ENCODE results near the gene UPB1. TPM values are rescaled to one million over a fixed set of nuclear protein-coding genes. Genes with fewer than 3 reads are reported as not detected.

The UPB1 gene
- total RNA-seq: 0.32 TPM
- long read RNA-seq: 0 reads

DNA sequence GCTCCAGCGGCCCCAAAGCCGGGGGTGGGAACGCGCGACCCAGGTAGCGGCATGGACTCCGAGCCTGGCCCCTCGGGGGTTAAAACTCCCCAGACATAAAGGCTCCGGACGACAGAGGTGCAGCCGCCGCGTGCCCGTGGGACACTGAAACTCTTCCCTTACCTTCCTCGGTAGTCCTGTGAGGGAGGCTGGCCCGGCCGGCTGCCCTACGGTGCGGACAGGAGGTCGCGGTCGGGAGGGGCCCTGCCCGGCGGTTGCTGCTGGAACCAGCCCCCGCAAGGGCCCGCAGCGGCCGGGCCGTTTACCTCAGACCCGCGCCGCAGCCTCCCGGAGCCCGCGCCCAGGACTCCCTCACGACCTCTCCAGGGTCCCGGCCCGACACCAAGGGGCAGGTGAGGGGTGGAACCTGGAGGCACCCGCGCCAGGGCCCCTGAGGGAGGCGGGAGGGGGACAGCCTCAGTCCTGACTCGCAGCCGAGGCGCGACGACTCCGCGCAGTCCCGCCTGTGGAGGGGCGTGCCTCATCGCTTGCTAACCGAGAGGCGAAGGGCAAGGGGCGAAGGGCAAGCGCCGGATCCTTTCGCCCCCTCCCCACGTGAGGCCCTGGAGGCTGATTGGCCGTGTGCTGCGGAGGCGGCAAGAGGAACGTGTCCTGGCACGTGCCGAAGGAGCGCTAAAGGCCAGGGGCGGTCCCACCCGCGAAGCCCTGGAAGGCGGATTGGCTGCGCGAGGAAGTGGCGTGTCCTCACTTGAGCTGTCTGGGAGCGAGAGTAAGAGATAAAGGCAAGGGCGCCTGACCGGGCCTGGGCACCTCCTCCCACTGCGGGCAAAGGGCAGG lies at the start of gene UPB1:
Gene UPB1, plus strand, starts transcription at position 805 of the 837 bp plus-strand sequence. CDS start 72 bp downstream, outside the sequence.
- no peak for DNase-seq (ENCODE audit: low spot score)

DNA sequence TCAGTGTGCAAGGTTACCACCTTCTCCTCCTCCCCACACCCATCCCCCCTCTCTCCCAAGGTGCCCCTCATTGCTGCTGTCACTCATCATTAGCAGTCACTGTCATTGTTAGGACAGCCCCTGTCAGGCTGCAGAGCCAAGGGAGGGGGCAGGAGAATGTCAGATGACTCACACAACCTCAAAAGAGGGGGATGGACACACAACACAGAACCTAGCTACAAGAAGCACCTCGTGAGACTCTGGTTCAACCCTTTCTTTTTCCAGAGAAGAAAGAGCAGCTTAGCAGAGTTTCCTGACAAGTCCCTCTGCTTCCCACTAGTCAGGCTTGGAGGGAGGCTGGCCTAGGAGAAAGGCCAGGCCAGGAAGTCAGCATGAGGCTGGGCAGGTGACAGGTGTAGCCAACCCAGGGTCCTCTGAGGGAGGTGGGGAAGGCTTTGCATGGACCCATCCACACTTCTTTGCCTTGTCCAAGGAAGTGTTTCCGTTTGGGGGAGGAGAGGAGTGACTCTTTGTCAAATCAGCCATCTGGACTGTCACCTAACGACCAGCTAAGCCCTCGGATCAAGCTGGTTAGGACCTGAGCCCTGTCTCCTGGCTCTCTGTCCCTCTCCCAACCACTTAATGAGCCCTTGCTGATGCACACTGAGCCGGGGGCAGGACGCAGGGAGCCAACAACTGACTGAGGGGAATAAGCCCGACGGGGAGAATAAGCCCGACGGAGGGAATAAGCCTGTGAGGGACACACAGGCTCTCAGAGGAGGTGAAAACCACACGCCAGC lies 49.5 kb upstream of the UPB1 start:
- DNase-seq (ENCODE audit: low spot score): no peak

DNA sequence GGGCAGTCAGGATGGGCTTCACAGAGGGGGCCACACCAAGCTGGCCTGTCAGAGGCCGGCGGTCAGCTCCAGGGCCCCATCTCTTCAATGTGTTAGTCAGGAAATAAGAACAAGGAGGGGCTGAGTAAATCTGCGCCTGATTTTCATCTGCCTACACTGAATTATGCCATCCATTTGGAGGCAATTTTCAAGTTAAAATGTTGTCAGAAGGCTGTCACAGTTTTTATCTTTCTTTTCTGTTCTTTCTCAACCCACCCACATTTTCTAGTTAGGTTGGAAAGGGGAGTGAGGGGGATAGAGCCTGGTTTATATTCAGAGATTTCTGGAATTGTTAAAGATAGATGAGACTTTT lies 48.9 kb upstream of the UPB1 start:
- DNase-seq (ENCODE audit: low spot score): no peak

DNA sequence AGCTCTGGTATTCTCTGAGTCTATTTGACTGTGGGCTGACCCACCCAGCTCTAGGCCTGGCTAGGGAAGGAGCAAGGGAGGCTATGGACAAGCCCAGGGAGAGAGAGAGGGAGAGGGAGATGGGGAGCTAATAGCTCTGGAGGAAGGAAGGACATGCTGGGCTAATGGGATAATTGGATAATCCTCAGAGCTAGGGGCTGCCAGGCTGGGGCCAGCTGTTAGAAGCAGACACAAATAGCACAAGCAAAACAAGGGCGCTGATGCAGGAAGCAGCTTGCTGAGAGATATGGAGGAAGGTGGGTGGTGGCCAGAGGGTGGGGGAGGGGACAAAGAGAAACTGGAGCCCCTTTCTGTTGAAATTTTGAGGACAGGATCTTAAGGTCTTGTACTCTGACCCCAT lies 44.5 kb upstream of the UPB1 start:
- no peak for DNase-seq (ENCODE audit: low spot score)

GRCh38 chr22:24451162-24451561 lies 44.0 kb upstream of the UPB1 start:
- DNase-seq (ENCODE audit: low spot score): no peak

DNA sequence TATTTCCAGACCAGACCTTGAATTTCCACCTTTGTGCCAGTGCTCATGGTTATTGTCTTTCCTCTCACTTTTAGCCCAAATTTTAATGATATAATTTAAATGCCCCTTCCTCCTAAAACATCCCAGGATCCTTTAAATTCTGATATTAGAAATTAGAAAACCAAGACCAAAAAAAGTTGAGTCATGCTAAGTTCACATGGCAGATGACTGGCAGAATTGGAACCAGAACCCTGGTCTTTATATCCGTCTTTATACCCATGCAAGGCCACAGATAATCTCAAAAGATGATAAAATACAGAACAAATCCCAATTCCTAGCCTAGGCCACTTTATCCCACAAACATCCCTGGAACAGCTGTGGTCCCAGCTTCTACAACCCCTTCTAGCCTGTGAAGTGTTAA lies 41.3 kb upstream of the UPB1 start:
- no peak for DNase-seq (ENCODE audit: low spot score)

DNA sequence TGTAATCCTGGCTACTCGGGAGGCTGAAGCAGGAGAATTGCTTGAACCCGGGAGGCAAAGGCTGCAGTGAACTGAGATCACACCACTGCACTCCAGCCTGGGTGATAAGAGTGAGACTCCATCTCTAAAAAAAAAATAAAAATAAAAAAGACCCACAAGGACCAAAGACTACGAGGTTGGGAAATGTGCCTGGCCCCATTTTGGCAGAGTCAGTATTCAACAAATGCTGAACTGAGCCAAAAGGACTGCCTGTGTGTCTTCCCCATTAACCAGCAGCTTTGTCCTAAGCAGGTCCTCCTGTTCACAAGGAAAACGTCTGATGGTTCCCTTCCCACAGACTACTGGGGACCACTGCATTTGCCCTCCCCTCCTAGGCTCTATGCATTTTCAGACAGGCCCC lies 40.1 kb upstream of the UPB1 start:
- DNase-seq (ENCODE audit: low spot score): no peak

DNA sequence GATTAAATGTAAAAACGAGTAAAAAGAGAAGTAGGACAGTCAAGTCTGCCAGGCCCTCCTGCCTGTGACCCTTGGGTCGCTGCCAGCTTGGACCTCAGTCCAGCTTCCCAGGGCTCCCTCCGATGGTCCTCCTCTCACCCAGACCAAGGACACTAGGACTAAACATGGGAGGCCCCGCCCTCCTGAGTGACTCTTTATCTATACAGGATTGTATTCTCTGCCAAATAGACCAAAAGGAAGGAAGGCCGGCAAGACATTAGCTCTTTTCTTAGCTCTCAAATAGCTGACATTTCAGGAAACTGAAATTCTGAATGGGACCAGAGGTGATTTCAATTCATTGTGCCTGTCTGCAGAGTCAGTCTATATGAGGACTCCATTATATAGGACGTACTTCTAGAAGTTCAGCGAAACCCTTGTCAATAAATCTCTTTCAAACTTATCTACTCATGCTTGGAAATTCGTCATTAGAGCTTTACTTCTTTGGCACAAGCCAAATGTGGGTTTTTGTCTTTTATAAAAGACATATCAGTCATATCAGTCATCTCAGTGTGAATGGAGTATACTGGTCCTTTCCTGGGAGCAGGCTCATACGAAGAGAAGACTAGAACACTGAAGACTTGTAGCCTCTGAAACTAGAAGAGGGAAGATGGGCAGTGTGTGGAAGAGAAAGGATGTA lies 39.2 kb upstream of the UPB1 start:
- no peak for DNase-seq (ENCODE audit: low spot score)

DNA sequence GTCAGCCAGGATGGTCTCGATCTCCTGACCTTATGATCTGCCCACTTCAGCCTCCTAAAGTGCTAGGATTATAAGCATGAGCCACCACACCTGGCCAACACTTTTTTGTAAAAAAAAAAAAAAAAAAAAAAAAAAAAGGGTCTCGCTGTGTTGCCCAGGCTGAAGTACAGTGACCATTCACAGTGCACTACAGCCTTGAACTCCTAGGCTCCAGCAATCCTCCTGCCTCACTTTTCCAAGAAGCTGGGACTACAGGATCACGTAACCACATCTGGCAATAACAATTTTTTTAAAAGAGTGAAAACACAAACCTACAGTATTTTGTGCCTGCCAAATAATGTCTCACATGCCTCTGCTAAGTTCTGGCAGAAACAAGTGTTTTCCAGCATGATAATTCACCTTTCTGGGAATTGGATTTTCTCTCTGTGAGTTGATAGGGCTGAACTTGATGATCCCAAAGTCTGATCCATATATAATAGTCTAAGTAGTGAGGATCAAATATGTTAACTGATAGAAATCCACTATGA lies 37.2 kb upstream of the UPB1 start:
- DNase-seq (ENCODE audit: low spot score): no peak

- no peak for DNase-seq (ENCODE audit: low spot score)
Measured at GRCh38 chr22:24459911-24460310, 35.2 kb upstream of the UPB1 start.

DNA sequence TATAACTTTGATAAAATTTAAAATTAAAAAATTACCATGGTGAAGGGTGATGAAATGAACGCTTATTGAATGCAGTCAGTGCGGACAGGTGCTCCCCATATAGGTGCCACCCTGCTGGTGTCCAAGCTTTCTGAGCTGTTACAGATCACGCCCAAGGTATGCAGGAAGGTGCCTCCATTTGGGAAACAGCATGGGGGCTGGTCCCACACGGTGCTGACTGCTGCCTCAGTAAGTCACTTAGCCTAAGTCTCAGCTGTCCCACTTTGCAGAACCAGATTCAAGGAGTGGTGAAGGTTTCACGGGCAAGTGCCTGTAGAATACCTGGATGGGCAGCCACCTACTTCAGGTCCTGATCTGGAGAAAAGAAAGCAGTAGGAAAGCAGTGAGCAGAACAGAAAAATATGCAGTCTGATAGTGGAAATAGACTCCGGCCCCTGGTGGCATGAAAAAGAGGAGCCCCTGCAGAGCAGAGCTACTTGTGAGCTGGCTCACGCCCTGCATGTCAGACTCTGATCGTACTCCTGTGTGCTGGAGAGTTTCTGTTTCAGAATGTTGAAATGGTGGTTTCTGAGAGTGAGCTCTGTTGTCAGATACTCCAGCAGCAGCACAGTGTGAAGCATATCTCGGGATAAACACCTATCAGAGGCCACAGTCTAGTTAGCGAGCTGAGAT lies 34.6 kb upstream of the UPB1 start:
- DNase-seq (ENCODE audit: low spot score): no peak

DNA sequence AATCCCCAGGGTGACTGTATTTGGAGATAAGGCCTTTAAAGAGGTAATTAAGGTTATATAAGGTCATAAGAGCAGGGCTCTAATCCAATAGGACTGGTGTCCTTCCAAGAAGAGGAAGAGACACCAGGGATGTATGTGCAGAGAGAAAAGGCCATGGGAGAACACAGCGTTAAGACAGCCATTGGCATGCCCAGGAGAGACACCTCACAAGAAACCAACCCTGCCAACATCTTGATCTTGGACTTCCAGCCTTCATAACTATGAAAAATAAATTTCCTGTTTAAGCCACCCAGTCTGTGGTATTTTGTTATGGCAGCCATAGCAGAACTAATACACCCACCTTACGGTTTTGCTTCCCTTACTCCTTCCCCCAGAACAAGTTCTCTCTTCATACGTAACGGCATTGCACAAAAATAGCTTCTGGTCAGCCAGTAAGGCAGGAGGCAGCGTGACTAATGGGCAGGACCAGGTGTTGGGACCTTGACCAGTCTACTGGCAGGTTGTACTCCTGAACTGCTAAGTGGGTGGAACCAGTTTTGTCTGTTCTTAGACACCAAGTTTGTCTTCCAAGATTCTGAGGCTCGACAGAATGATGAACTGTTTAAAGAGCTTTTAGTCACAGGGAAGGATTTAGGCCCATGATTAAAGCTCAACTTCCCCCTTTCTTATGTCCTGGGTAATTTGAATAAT lies 31.9 kb upstream of the UPB1 start:
- no peak for DNase-seq (ENCODE audit: low spot score)

DNA sequence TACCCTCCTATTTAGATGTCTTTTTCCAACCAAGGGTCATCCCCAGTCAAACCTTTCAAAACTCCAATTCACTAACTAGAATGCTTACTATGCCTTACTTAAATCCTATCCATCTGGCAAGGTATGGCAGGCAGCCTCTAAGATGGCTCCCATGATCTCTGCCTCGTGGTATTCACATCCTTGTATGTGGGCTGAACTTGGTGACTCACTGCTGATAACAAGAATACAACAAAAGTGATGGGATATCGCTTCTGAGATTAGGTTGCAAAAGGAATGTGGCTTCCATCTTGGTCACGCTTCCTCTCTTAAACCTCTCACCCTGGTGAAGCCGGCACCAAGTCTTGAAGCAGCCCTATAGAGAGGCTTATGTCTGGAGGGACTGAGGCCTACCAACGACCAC lies 29.6 kb upstream of the UPB1 start:
- DNase-seq (ENCODE audit: low spot score): no peak

DNA sequence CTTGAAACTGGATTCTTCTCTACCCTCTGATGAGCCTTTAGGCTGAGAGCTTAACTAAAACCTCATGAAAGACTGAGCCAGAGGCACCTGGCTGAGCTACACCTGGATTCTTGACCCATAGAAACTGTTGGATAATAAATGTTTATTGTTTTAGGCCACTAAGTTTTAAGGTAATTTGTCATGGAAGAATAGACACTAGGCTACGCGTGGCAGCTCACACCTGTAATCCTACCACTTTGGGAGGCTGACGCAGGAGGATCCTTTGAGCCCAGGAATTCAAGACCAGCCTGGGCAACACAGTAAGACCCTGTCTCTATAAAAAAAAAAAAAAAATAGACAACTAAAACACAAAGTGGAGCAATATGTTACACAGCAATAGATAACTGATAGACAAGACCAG lies 29.2 kb upstream of the UPB1 start:
- DNase-seq (ENCODE audit: low spot score): no peak

DNA sequence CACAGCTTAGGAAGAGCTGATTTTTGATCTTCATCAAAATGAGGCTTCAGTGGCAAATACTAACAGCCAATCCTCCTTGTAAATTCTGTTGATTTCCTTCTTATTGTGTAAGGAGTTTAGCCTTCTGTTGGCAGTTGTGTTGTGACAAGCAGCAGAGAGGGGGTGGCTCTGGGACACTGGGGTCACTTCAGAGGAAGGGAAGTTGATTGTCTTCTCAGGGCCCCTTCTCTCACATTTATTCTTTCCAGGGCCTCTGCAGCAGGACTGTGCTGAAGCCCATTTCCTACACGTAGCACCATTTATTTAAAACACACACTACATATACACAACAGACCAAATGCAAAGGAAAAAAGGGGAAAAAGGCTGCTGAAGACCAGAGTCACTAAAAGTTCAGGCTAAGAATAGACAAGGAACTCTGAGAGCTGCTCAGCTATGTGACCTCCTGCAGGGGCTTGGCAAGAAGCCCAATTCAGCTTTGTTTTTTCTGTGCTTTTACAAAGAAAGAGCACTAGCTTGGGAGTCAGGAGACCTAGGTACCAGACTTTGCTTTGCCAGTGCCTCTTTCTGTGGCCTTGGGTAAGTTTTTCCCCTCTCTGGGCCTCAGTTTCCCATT lies 28.3 kb upstream of the UPB1 start:
- DNase-seq (ENCODE audit: low spot score): no peak

- no peak for DNase-seq (ENCODE audit: low spot score)
Measured at GRCh38 chr22:24467340-24467739, 27.8 kb upstream of the UPB1 start.

DNA sequence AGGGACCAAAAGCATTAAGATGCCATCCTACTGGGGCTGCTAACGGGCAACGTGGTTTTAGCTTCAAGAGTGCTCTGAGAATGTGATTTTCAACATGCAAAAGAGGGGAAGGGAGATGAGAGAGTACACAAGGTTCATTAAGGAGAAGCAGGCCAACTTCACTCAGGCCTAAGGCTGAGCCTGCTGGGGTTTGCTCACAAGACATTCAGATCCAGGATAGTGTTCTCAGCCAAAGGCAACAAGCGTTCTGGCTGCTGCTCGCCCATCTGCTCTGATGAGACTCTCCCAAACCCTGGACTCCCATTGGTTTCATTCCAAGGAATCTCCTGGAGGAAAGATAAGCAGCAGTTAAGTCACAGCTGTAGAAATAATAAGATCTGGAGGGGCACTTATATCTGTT lies 23.6 kb upstream of the UPB1 start:
- DNase-seq (ENCODE audit: low spot score): no peak

DNA sequence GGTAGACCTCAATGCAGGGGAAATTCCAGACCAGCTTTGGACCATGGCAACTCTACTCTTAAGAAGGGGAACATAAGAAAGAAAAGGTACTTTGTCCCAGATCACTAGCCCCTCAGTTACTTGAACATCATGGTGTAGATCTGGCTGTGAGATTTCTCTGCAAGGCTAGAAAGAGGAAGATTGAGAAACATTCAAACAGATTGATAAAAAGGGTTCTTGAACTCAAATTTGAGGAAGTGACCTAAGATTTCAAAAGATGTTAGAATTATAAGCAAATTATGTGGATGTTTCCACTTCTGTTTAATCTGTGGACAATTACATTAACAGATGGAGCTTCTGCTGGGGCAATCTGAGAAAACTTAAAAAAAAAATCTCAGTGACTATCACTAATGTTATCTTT lies 21.8 kb upstream of the UPB1 start:
- no peak for DNase-seq (ENCODE audit: low spot score)

DNA sequence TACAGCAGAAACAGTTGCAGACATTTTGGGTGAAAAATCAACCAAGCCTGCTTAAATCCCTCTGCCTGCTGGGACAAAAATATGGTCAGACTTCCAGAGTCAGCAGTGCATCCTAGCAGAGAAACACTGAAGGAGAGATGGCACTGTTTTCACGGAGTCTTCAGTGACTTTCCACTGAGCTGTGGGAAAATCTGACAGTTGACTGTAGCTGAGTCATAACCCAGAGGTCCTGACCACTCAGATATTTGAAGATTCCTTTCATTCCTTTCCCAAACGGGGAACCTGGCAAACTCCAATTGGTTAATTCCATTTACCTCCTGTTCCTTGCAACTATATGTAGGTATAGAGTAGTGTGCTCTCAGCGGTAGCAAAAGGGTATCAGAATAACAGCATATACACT lies 20.9 kb upstream of the UPB1 start:
- DNase-seq (ENCODE audit: low spot score): no peak

- no peak for DNase-seq (ENCODE audit: low spot score)
Measured at GRCh38 chr22:24474649-24475255, 20.4 kb upstream of the UPB1 start.
